ENCODE data around the gene RASA2. TPM values are rescaled to one million over a fixed set of nuclear protein-coding genes. Genes with fewer than 3 reads are reported as not detected.

The RASA2 gene
- total RNA-seq, 1 donor from 2014 or later: 9.9 TPM

- H3K9me3 Mint-ChIP-seq (ENCODE audit: unreplicated experiment): no peaks in the 10 kb centered on the region
- H3K36me3 Mint-ChIP-seq (ENCODE audit: unreplicated experiment): no peaks in the 10 kb centered on the region
- TF ChIP-seq, protein P1, sequence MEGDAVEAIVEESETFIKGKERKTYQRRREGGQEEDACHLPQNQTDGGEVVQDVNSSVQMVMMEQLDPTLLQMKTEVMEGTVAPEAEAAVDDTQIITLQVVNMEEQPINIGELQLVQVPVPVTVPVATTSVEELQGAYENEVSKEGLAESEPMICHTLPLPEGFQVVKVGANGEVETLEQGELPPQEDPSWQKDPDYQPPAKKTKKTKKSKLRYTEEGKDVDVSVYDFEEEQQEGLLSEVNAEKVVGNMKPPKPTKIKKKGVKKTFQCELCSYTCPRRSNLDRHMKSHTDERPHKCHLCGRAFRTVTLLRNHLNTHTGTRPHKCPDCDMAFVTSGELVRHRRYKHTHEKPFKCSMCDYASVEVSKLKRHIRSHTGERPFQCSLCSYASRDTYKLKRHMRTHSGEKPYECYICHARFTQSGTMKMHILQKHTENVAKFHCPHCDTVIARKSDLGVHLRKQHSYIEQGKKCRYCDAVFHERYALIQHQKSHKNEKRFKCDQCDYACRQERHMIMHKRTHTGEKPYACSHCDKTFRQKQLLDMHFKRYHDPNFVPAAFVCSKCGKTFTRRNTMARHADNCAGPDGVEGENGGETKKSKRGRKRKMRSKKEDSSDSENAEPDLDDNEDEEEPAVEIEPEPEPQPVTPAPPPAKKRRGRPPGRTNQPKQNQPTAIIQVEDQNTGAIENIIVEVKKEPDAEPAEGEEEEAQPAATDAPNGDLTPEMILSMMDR (IDR thresholded peaks at IDR 0.05): no peak
- H3K27ac Mint-ChIP-seq (ENCODE audit: unreplicated experiment): no peak overlapping the region
- H3K27me3 Mint-ChIP-seq (ENCODE audit: unreplicated experiment): no peaks in the 10 kb centered on the region
- peaks cover 10% of the 10 kb centered on the region for H3K4me1 Mint-ChIP-seq (ENCODE audit: unreplicated experiment)
- DNase-seq (ENCODE audit: extremely low spot score, unreplicated experiment): no peak
- no peak overlapping the region for H3K4me3 Mint-ChIP-seq (ENCODE audit: unreplicated experiment)
These were observed 30.6 kb upstream of the RASA2 start for GRCh38 chr3:141456301-141456625.

DNA sequence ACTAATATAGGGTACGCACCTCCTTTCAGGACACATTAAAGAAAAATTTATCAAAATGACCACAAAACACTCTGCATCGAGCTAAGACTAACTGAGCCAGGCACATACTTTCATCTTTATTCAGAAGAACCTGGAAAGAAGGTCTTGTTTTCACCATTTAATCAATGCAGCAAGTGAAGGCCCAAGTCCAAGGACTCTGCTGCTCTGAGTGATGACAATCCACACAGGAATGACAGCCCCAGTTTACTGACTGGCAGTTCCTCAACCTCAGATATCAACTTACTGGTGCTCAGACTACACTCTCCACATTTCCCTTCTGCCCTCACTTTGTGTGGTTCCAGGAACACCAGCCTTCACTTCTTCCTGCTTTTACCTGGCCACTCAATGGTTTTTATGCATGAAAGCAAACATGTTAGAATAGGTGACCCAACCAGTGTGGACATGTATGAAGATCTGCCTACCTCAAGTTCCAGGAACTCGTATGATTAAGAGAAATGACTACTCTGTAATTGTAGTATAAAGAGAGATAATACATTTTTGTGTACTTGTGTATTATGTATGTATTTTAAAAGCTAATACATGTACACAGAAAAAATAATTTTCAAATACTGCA is 29.1 kb upstream of the RASA2 start:
- Mint-ChIP-seq H3K4me1 (ENCODE audit: unreplicated experiment) (peaks cover 10% of the 10 kb centered on the region), H3K4me3 (ENCODE audit: unreplicated experiment) (no peak overlapping the region), H3K36me3 (ENCODE audit: unreplicated experiment) (no peaks in the 10 kb centered on the region), H3K9me3 (ENCODE audit: unreplicated experiment) (no peaks in the 10 kb centered on the region), H3K27me3 (ENCODE audit: unreplicated experiment) (no peaks in the 10 kb centered on the region), H3K27ac (ENCODE audit: unreplicated experiment) (no peak overlapping the region)
- TF ChIP-seq, protein P1 (IDR thresholded peaks at IDR 0.05): no peak
- DNase-seq (ENCODE audit: extremely low spot score, unreplicated experiment): no peak

- H3K27ac Mint-ChIP-seq (ENCODE audit: unreplicated experiment): no peak overlapping the region
- no peaks in the 10 kb centered on the region for H3K36me3 Mint-ChIP-seq (ENCODE audit: unreplicated experiment)
- TF ChIP-seq, protein P1 (IDR thresholded peaks at IDR 0.05): no peak
- no peaks in the 10 kb centered on the region for H3K27me3 Mint-ChIP-seq (ENCODE audit: unreplicated experiment)
- no peaks in the 10 kb centered on the region for H3K9me3 Mint-ChIP-seq (ENCODE audit: unreplicated experiment)
- peaks cover 10% of the 10 kb centered on the region for H3K4me1 Mint-ChIP-seq (ENCODE audit: unreplicated experiment)
- H3K4me3 Mint-ChIP-seq (ENCODE audit: unreplicated experiment): no peak overlapping the region
- DNase-seq (ENCODE audit: extremely low spot score, unreplicated experiment): no peak
These were observed 27.8 kb upstream of the RASA2 start for GRCh38 chr3:141459008-141459407.

DNA sequence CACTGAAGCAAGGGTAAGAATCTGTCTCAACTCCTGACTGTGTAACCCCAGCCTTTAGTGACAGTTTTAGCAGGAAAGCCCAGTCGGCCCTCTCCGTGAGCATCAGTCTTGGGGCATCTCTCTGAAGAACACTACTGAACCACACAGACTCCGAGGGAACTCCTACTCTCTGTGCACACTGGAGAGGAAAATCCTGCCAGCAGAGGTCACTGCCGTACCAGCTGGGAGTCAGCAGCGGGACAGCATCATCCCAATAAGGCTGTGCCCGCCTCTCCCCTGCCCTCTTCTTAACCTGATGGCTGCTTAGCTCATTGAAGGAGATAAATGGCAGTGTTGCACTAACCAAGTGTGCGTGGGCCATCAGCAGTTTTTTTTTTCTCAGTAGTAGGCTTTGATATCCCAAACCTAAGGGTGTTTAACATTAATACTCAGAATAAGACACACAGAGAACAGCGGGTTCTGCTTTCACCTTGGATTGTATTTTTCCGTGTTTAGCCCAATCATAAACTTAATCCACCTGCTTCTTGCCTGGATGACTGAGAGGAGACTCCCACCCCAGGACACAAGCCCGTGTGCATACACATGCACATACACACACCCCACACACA is 26.6 kb upstream of the RASA2 start:
- H3K27ac Mint-ChIP-seq (ENCODE audit: unreplicated experiment): no peak overlapping the region
- peaks cover 9% of the 10 kb centered on the region for H3K4me1 Mint-ChIP-seq (ENCODE audit: unreplicated experiment)
- DNase-seq (ENCODE audit: extremely low spot score, unreplicated experiment): peak; percentile 93
- no peaks in the 10 kb centered on the region for H3K9me3 Mint-ChIP-seq (ENCODE audit: unreplicated experiment)
- TF ChIP-seq, protein P1 (IDR thresholded peaks at IDR 0.05): peak; percentile 90
- no peak overlapping the region for H3K4me3 Mint-ChIP-seq (ENCODE audit: unreplicated experiment)
- H3K36me3 Mint-ChIP-seq (ENCODE audit: unreplicated experiment): no peaks in the 10 kb centered on the region
- H3K27me3 Mint-ChIP-seq (ENCODE audit: unreplicated experiment): no peaks in the 10 kb centered on the region

GRCh38 chr3:141462176-141462859 is 24.5 kb upstream of the RASA2 start:
- H3K4me1 Mint-ChIP-seq (ENCODE audit: unreplicated experiment): peaks cover 7% of the 10 kb centered on the region

More at GRCh38 chr3:141462176-141462859, 24.5 kb upstream of the RASA2 start:
- no peak overlapping the region for H3K4me3 Mint-ChIP-seq (ENCODE audit: unreplicated experiment)
- no peak for DNase-seq (ENCODE audit: extremely low spot score, unreplicated experiment)
- no peak overlapping the region for H3K27ac Mint-ChIP-seq (ENCODE audit: unreplicated experiment)
- no peaks in the 10 kb centered on the region for H3K9me3 Mint-ChIP-seq (ENCODE audit: unreplicated experiment)
- no peaks in the 10 kb centered on the region for H3K36me3 Mint-ChIP-seq (ENCODE audit: unreplicated experiment)
- no peaks in the 10 kb centered on the region for H3K27me3 Mint-ChIP-seq (ENCODE audit: unreplicated experiment)
- TF ChIP-seq, protein P1 (IDR thresholded peaks at IDR 0.05): no peak

Data from osteocyte (in vitro differentiated cells).